HFF-Myc (cell line): ENCODE measurements around the gene PRIMPOL.
"Not testable (repeated sequence)": the region's sequence is repeated elsewhere in the genome, so short reads cannot be mapped to it uniquely, and the experiment has no call there.

Source experiments
- DNase-seq: peaks from one replicate; pipeline ENCODE4 v3.0.0-alpha.2; 2011; ENCODE audit warnings: low read depth; ENCODE audit errors: extremely low read depth
- H3K4me3 ChIP-seq: replicated peaks from 2 replicates; pipeline ENCODE4 v1.5.1; 2011; ENCODE audit warnings: low read depth, mild to moderate bottlenecking, control low read depth, low read length
- TF ChIP-seq, protein P1 (sequence below): IDR thresholded peaks from 2 replicates; pipeline ENCODE4 v1.5.1; 2012; ENCODE audit warnings: mild to moderate bottlenecking, low read depth, low read length, control low read depth; ENCODE audit errors: missing control alignments

The PRIMPOL gene

DNA sequence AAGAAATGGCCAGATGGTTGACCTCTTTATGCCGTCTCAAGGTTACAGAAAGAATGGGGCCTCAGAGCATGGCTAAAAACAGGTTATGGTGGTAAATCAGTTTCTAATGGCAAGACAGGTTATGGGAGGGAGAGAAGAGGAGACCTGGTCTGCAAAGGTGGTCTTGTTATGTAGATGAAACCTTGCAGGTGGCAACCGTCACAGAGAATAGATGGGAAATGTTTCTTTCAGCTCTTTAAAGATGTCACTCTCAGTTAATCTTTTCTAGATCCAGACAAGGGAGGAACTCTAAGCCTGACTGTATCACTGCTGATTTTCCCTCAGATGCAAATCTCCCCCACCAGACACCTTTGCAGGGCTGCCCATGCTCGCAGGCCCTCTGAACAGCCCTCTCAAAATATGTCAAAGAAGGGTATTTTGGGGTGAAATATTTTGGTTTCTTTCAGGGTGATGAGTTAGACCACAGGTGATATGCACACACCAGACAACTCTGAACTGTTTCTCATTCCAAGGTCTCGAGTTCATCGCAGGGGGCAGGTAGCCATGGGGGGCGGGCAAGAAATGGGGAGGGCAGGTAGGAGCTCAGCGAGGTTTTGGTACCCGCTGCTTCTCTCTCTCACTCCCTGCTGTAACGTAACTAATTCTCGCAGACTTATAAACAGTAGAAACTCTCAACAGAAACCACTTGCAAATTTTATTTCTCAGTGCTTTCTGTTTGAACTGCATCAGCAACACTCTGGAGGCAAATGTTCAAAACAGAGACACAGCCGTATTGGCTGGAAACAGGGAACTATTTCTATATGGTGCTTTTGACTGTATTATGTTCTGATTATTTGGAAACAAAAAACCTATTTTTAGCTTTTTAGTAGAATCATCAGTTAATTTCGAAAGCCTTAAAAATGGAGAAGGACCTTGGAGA, 32.6 kb upstream of the PRIMPOL start:
- no peak overlapping the region for H3K4me3 ChIP-seq
- no peak for DNase-seq

DNA sequence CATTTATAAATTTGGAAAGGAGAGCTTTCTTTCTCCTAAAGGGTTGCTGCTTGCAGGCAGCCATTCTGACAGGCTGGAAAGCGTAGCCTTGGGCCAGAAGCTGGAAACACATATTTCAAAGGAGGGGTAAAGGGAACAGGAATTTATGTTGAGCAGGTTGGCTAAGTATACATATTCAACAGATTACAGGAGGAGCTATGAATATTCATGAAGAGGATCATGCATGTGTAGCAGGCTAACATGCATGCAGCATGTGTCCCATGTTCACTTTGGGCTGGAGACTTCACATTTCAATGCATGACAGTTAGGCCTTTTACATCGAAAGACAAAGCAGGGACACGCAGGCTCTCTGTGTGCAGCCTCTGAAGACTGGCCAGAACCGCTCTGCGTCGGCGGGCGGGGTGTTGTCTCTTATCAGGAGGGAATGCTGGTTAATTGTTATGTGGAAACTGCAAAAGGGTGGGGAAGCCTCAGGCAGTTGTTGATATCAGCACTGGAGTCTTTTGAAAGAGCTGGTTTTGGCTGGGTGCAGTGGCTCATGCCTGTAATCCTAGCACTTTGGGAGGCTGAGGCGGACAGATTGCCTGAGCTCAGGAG, 31.8 kb upstream of the PRIMPOL start:
- TF ChIP-seq, protein P1, sequence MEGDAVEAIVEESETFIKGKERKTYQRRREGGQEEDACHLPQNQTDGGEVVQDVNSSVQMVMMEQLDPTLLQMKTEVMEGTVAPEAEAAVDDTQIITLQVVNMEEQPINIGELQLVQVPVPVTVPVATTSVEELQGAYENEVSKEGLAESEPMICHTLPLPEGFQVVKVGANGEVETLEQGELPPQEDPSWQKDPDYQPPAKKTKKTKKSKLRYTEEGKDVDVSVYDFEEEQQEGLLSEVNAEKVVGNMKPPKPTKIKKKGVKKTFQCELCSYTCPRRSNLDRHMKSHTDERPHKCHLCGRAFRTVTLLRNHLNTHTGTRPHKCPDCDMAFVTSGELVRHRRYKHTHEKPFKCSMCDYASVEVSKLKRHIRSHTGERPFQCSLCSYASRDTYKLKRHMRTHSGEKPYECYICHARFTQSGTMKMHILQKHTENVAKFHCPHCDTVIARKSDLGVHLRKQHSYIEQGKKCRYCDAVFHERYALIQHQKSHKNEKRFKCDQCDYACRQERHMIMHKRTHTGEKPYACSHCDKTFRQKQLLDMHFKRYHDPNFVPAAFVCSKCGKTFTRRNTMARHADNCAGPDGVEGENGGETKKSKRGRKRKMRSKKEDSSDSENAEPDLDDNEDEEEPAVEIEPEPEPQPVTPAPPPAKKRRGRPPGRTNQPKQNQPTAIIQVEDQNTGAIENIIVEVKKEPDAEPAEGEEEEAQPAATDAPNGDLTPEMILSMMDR: no peak
- DNase-seq: no peak
- no peak overlapping the region for H3K4me3 ChIP-seq

More for the DNA sequence above, 32.6 kb upstream of the PRIMPOL start:
- TF ChIP-seq, protein P1: no peak

DNA sequence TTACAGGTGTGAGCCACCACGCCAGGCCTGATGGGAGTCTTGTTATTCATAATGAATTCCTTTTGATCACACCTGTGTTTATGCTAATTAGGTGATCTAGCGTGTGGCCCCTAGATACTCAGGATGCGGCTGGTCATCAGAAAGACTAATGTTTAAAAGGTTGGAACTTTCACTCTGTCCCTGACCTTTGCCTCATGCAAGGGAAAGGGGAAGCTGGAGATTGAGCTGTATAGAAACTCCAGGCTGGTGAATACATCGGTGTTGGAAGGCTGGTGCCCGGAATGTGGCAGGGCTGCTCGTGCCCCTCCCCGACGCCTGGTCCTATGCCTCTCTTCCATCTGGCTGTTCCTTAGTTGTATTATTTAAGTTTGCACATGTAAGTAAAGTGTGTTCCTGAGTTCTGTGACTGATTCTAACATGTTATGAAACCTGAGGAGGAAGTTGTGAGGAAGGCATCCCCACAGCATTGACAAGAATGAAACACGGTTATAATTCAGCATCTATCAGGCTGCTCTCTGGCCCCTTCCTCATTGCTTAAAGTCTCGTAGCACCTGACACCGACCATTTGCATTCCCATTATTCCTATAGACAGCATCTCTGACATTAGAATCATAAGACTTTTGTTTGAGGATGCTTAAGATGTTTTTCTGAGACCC, 29.2 kb upstream of the PRIMPOL start:
- DNase-seq: no peak
- no peak overlapping the region for H3K4me3 ChIP-seq
- TF ChIP-seq, protein P1: no peak

DNA sequence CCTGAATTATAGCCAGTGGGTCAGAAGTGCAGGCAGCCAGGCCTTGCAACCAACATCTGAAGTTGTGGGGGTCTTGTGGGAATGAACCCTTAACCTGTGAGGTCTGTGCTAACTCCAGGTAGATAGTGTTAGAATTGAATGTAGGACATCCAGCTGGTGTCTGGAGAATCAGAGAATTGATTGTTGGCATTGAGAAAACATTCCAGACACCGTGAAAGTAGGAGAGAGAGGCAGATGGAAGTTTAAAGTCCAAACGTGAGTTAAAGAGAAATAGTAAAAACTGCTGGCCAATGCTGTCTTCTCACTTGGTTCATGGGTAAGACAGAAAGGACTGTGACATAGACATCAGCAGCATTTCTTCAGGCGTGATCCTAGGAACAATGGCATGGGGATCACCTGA, 28.0 kb upstream of the PRIMPOL start:
- no peak overlapping the region for H3K4me3 ChIP-seq
- no peak for DNase-seq
- TF ChIP-seq, protein P1: no peak

DNA sequence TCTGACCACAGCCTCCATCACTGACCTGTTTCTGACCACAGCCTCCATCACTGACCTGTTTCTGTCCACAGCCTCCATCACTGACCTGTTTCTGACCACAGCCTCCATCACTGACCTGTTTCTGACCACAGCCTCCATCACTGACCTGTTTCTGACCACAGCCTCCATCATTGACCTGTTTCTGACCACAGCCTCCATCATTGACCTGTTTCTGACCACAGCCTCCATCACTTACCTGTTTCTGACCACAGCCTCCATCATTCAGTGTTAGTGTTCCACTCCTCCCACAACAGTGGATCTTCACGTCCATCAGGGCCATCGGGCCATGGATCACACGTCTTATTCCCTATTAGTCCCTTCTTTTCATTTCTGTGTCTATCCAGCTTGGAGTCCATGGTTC, 25.0 kb upstream of the PRIMPOL start:
- not testable (repeated sequence) for DNase-seq, H3K4me3 ChIP-seq

DNA sequence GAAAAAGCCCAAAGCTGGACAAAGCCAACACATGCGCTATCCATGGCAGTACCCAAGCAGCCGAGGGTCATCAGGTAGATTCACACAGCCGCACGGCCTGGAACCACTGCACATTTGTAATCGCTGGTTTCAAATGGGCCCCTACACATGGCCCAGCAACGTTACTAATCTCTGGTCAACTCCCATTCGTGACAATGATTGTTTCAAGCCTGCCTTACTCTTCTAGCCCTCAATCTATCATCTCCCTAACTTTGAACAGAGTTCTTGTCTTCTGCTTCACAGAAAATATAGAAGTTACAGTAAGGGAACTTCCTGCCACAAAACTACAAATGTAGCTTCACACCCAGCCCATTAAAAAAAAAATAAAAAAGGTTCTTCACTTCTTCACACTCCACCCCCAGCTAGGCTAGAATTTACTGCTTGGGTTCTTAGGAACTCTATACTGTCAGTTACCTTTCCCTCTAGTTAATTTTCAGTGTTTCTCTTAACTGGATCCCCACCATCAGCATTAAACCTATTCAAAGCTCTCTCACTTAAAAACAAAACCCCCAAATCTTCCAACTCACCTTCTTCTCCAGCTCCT, 24.5 kb upstream of the PRIMPOL start:
- TF ChIP-seq, protein P1: no peak

DNA sequence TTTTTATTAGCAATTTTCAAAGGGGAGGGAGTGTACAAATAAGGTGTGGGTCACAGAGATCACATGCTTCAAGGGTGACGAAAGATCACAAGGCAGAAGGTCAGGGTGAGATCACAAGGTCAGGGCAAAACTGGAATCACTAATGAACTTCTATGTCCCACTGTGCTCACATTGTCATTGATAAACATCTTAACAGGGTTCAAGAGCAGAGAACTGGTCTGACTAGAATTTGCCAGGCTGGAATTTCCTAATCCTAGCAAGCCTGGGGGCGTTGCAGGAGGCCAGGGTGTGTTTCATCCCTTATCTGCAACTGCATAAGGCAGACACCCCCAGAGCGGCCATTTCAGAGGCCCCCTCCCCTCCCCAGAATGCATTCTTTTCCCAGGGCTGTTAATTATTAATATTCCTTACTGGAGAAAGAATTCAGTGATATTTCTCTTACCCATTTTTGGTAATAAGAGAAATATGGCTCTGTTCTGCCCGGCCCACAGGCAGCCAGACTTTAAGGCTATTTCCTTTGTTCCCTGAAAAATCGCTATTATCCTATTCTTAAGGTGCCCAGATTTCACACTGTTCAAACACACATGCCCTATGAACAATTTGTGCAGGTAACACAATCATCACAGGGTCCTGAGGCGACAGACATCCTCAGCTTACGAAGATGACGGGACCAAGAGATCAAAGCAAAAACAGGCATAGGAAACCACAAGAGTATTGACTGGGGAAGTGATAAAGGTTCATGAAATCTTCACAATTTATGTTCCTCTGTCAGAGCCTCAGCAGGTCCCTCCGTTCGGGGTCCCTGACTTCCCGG, 23.5 kb upstream of the PRIMPOL start:
- DNase-seq, H3K4me3 ChIP-seq: not testable (repeated sequence)

More for the DNA sequence above, 24.5 kb upstream of the PRIMPOL start:
- no peak for DNase-seq
- H3K4me3 ChIP-seq: no peak overlapping the region
